ENCODE measurements around the gene KIF3C. TPM values are rescaled to one million over a fixed set of nuclear protein-coding genes. Genes with fewer than 3 reads are reported as not detected.

The KIF3C gene
- total and polyA plus RNA-seq, 9 of the 15 experiments (the other 6 are each of a cell fraction or from before 2014, with no cell fraction given), result 0.69 to 6.7 (median 3.3) TPM

DNA sequence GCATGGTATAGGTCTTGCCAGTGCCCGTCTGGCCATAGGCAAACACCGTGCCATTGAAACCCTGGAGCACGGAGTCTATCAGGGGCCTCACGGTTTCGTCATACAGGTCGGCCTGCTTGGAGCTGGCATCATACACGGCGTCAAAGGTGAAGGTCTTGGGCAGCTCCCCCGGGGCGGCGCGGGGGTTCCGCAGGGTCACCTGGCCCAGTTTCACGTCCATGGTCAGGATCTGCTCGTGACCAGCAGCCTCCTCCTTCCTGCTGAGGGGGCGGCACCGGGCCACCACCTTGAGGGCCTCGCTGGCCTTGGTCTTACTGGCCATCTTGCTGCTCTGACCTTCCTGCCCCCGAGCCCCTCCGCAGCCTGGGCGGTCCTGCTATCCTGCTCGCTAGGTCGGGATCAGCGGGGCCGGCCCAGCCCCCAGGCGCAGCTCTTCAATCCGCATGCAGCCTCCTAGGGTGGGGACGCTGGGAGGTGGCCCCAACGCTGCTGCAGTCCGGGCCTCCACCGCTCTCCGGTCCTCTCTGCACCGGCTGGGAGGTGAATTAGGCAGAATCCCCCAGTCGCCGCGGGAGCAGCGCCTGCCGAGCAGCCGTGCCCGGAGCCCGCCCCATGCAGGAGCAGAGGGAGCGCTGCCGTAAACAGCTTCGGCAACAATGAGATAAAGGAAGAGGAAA lies 563 bp downstream of the KIF3C start:
- 0 out of 2 replicates have a peak, but pooled peaks cover 7% of the 10 kb centered on the region for H4K20me1 ChIP-seq (replicated peaks; ENCODE audit: control insufficient read depth, insufficient read depth, low read length)
- H3K36me3 ChIP-seq (ENCODE audit: control insufficient read depth, insufficient read depth, low read length), result no peaks in the 10 kb centered on the region
- in situ Hi-C loops (cut with MboI) (no loop called here), intact Hi-C loops (cut with micrococcal nuclease) (no loop called here)
- peak overlapping the region; percentile 40 to 92 for H3K9ac ChIP-seq (ENCODE audit: insufficient read depth in 1 of 2, low read depth in 2 of 2, low read length in 2 of 2)
- no peak for FAIRE-seq
- peak overlapping the region; percentile 64 for H3K4me3 ChIP-seq
- BruUV-seq (replicated peaks), result TSS peak; percentile 75
- peak overlapping the region; percentile 51 for H3K27ac ChIP-seq (ENCODE audit: extremely low read depth, low read depth, low read length)
- peak in 2 of 4 experiments; percentile 58 to 67 for DNase-seq (ENCODE audit: extremely low read depth in 1 of 4, low spot score in 3 of 4)
- H3K9me3 ChIP-seq (replicated peaks; ENCODE audit: control insufficient read depth, insufficient read depth, low read depth, low read length), result no peaks in the 10 kb centered on the region
- H2AFZ ChIP-seq (ENCODE audit: low read depth, low read length), result peak overlapping the region; percentile 51
- peaks cover 6 to 33% of the 10 kb centered on the region in 2 experiments; a peak in 3 of 5 replicates for H3K4me1 ChIP-seq (replicated peaks in 1 of 2; ENCODE audit: control insufficient read depth in 2 of 2, insufficient read depth in 2 of 2, low read length in 2 of 2)
- POLR2A ChIA-PET, result interaction anchor here (0.6 to 1.4 kb wide), 8 partner anchors 8 to 103 kb away, joined by 3 to 8 read pairs (median 4); partner anchors contain the start of gene ASXL2
- 10% methylated on average over 32 of the region's 44 CpGs for WGBS (ENCODE audit: insufficient coverage, low coverage, missing lambda C conversion rate)
- H3K4me2 ChIP-seq (ENCODE audit: insufficient read depth, low read length), result peak overlapping the region; percentile 73
- no peaks in the 10 kb centered on the region for H3K27me3 ChIP-seq (ENCODE audit: control insufficient read depth in 2 of 2, insufficient read depth in 2 of 2, low read length in 2 of 2)
- no peaks in the 10 kb centered on the region for H3K9me1 ChIP-seq (ENCODE audit: control insufficient read depth, insufficient read depth, low read length)
- CTCF ChIA-PET (ENCODE audit: low intra/inter-chr PET ratio), result no interaction called here
- ATAC-seq, result peak; percentile 78
- no peaks in the 10 kb centered on the region for H3K79me2 ChIP-seq (ENCODE audit: control insufficient read depth, insufficient read depth, low read length)
- TF ChIP-seq, protein P1, sequence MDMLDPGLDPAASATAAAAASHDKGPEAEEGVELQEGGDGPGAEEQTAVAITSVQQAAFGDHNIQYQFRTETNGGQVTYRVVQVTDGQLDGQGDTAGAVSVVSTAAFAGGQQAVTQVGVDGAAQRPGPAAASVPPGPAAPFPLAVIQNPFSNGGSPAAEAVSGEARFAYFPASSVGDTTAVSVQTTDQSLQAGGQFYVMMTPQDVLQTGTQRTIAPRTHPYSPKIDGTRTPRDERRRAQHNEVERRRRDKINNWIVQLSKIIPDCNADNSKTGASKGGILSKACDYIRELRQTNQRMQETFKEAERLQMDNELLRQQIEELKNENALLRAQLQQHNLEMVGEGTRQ (CRISPR knock-in tag; IDR thresholded peaks at IDR 0.05), result 0 out of 2 replicates have a peak, but pooled peaks have one; percentile 7
- TF ChIP-seq CTBP1 (IDR thresholded peaks at IDR 0.05; ENCODE audit: borderline replicate concordance), result peak; percentile 51; the same call in 1 of the 2 replicates
- TF ChIP-seq FOXK2 (conservative IDR thresholded peaks at IDR 0.05 in 1 of 2, IDR thresholded peaks at IDR 0.05 in 1 of 2; ENCODE audit: low read depth in 2 of 2), result peak in 1 of 2 experiments; percentile 55; a peak in 1 of 4 replicates
- TF ChIP-seq SMARCE1 (IDR thresholded peaks at IDR 0.05), result peak; percentile 62
- 0 out of 4 replicates have a peak, but pooled peaks of 1 of the 2 experiments have one; percentile 16 for TF ChIP-seq NONO (IDR thresholded peaks at IDR 0.05; ENCODE audit: low read depth in 2 of 2, low read length in 1 of 2)
- TF ChIP-seq L3MBTL2 (IDR thresholded peaks at IDR 0.05), result peak; percentile 28; the same call in 1 of the 2 replicates
- TF ChIP-seq XRCC4 (IDR thresholded peaks at IDR 0.05; ENCODE audit: extremely low read depth, insufficient read depth, insufficient read length), result no peak
- TF ChIP-seq, protein P2, sequence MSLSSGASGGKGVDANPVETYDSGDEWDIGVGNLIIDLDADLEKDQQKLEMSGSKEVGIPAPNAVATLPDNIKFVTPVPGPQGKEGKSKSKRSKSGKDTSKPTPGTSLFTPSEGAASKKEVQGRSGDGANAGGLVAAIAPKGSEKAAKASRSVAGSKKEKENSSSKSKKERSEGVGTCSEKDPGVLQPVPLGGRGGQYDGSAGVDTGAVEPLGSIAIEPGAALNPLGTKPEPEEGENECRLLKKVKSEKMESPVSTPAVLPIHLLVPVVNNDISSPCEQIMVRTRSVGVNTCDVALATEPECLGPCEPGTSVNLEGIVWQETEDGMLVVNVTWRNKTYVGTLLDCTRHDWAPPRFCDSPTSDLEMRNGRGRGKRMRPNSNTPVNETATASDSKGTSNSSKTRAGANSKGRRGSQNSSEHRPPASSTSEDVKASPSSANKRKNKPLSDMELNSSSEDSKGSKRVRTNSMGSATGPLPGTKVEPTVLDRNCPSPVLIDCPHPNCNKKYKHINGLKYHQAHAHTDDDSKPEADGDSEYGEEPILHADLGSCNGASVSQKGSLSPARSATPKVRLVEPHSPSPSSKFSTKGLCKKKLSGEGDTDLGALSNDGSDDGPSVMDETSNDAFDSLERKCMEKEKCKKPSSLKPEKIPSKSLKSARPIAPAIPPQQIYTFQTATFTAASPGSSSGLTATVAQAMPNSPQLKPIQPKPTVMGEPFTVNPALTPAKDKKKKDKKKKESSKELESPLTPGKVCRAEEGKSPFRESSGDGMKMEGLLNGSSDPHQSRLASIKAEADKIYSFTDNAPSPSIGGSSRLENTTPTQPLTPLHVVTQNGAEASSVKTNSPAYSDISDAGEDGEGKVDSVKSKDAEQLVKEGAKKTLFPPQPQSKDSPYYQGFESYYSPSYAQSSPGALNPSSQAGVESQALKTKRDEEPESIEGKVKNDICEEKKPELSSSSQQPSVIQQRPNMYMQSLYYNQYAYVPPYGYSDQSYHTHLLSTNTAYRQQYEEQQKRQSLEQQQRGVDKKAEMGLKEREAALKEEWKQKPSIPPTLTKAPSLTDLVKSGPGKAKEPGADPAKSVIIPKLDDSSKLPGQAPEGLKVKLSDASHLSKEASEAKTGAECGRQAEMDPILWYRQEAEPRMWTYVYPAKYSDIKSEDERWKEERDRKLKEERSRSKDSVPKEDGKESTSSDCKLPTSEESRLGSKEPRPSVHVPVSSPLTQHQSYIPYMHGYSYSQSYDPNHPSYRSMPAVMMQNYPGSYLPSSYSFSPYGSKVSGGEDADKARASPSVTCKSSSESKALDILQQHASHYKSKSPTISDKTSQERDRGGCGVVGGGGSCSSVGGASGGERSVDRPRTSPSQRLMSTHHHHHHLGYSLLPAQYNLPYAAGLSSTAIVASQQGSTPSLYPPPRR (CRISPR knock-in tag; IDR thresholded peaks at IDR 0.05; ENCODE audit: borderline replicate concordance), result no peak
- TF ChIP-seq ARID1B (IDR thresholded peaks at IDR 0.05), result 0 out of 2 replicates have a peak, but pooled peaks have one; percentile 9
- no peak for TF ChIP-seq CCNT2 (IDR thresholded peaks at IDR 0.05; ENCODE audit: borderline replicate concordance, extremely low read depth, insufficient read length, low read depth, low read length)
- TF ChIP-seq, protein P3, sequence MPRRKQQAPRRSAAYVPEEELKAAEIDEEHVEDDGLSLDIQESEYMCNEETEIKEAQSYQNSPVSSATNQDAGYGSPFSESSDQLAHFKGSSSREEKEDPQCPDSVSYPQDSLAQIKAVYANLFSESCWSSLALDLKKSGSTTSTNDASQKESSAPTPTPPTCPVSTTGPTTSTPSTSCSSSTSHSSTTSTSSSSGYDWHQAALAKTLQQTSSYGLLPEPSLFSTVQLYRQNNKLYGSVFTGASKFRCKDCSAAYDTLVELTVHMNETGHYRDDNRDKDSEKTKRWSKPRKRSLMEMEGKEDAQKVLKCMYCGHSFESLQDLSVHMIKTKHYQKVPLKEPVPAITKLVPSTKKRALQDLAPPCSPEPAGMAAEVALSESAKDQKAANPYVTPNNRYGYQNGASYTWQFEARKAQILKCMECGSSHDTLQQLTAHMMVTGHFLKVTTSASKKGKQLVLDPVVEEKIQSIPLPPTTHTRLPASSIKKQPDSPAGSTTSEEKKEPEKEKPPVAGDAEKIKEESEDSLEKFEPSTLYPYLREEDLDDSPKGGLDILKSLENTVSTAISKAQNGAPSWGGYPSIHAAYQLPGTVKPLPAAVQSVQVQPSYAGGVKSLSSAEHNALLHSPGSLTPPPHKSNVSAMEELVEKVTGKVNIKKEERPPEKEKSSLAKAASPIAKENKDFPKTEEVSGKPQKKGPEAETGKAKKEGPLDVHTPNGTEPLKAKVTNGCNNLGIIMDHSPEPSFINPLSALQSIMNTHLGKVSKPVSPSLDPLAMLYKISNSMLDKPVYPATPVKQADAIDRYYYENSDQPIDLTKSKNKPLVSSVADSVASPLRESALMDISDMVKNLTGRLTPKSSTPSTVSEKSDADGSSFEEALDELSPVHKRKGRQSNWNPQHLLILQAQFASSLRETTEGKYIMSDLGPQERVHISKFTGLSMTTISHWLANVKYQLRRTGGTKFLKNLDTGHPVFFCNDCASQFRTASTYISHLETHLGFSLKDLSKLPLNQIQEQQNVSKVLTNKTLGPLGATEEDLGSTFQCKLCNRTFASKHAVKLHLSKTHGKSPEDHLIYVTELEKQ (CRISPR knock-in tag; IDR thresholded peaks at IDR 0.05), result no peak
